IMR-90 (cell line): Measurements from ENCODE around the gene CAPZA2. TPM values are rescaled to one million over a fixed set of nuclear protein-coding genes. Genes with fewer than 3 reads are reported as not detected.
A peak's percentile ranks its signal among the peaks of the same experiment; 100 is the strongest.

Source experiments
- ATAC-seq: fragments of 200-7000 bp; cut with Tn5 transposase; 2 replicates; pipeline ENCODE4 v1.9.1; 2020; ENCODE audit warnings: low read depth, mild to moderate bottlenecking, moderate library complexity
- BruUV-seq: library from RNA; stranded (reverse); fragments of 400-500 nt; replicated peaks from 2 replicates; lab custom pipeline; 2021; lab: Mats Ljungman, UMichigan
- CTCF ChIA-PET: fragments of 300-600 bp; formaldehyde crosslinking; extraction: SDS; loops from one replicate; lab custom pipeline; 2021; ENCODE audit warnings: antibody characterized with exemption; lab: Yijun Ruan, JAX
- POLR2A ChIA-PET: fragments of 300-600 bp; sonication (Branson Sonifier 250); formaldehyde crosslinking; loops from one replicate; lab custom pipeline; 2022; ENCODE audit warnings: antibody characterized with exemption; ENCODE audit not compliant: unreplicated experiment; lab: Charles Lee
- DNase-seq: peaks from one replicate; pipeline ENCODE4 v3.0.0; 2013
- H2AFZ ChIP-seq: replicated peaks from 2 replicates; pipeline ENCODE3; 2013; ENCODE audit warnings: low read length, mild to moderate bottlenecking; ENCODE audit not compliant: poor library complexity
- H2AK5ac ChIP-seq: 2 replicates; pipeline ENCODE4 v1.6.1; 2013; ENCODE audit warnings: low read depth, low read length, inconsistent platforms
- H2AK9ac ChIP-seq: replicated peaks from 2 replicates; pipeline ENCODE3; 2013; ENCODE audit warnings: mild to moderate bottlenecking, low read depth, low read length, moderate library complexity; ENCODE audit not compliant: poor library complexity
- H2BK120ac ChIP-seq: 2 replicates; pipeline ENCODE4 v1.6.1; 2013; ENCODE audit warnings: low read depth, low read length, inconsistent platforms
- H2BK15ac ChIP-seq: 3 replicates; pipeline ENCODE4 v1.6.1; 2013; ENCODE audit warnings: low read depth, low read length, inconsistent platforms
- H2BK20ac ChIP-seq: 2 replicates; pipeline ENCODE4 v1.6.1; 2013; ENCODE audit warnings: low read depth, mild to moderate bottlenecking, inconsistent platforms, low read length, moderate library complexity
- H2BK5ac ChIP-seq: 2 replicates; pipeline ENCODE4 v1.6.1; 2013; ENCODE audit warnings: mild to moderate bottlenecking, low read depth, low read length, inconsistent platforms; ENCODE audit not compliant: poor library complexity, severe bottlenecking
- H3K14ac ChIP-seq: replicated peaks from 2 replicates; pipeline ENCODE4 v1.6.1; 2013; ENCODE audit warnings: low read depth, low read length, inconsistent platforms
- H3K18ac ChIP-seq: 2 replicates; pipeline ENCODE4 v1.6.1; 2013; ENCODE audit warnings: low read depth, low read length, control low read depth
- H3K23ac ChIP-seq: 2 replicates; pipeline ENCODE4 v1.6.1; 2013; ENCODE audit warnings: low read depth, low read length, inconsistent platforms
- H3K27ac ChIP-seq: 2 replicates; pipeline ENCODE4 v1.5.1; 2013; ENCODE audit warnings: mild to moderate bottlenecking, control low read depth, low read length; ENCODE audit not compliant: insufficient read depth
- H3K27me3 ChIP-seq: 2 replicates; pipeline ENCODE4 v1.6.1; 2013; ENCODE audit warnings: low read length; ENCODE audit not compliant: control insufficient read depth, insufficient read depth
- H3K36me3 ChIP-seq: 2 replicates; pipeline ENCODE4 v1.6.1; 2013; ENCODE audit warnings: low read length, mixed read lengths; ENCODE audit not compliant: control insufficient read depth, insufficient read depth
- H3K4ac ChIP-seq: 2 replicates; pipeline ENCODE4 v1.6.1; 2013; ENCODE audit warnings: low read depth, low read length, inconsistent platforms
- H3K4me1 ChIP-seq: 2 replicates; pipeline ENCODE4 v1.6.1; 2013; ENCODE audit warnings: low read length, mixed read lengths; ENCODE audit not compliant: control insufficient read depth, insufficient read depth
- H3K4me2 ChIP-seq: 2 replicates; pipeline ENCODE4 v1.6.1; 2013; ENCODE audit warnings: low read depth, mild to moderate bottlenecking, control low read depth, low read length, moderate library complexity
- H3K4me3 ChIP-seq: 2 replicates; pipeline ENCODE4 v1.5.1; 2013; ENCODE audit warnings: low read depth, mild to moderate bottlenecking, control low read depth, low read length, moderate library complexity; ENCODE audit not compliant: insufficient read depth
- H3K56ac ChIP-seq: 2 replicates; pipeline ENCODE4 v1.6.1; 2013; ENCODE audit warnings: low read length, inconsistent platforms; ENCODE audit not compliant: insufficient read depth; ENCODE audit errors: extremely low read depth
- H3K79me1 ChIP-seq, 2 experiments: 2 replicates each; pipeline ENCODE4 v1.6.1; 2013; ENCODE audit warnings: low read length in 2 of 2, inconsistent platforms in 1 of 2, low read depth in 1 of 2
- H3K9ac ChIP-seq: 2 replicates; pipeline ENCODE4 v1.6.1; 2013; ENCODE audit warnings: low read depth, low read length, control low read depth
- H3K9me1 ChIP-seq: 2 replicates; pipeline ENCODE4 v1.6.1; 2013; ENCODE audit warnings: low read length, inconsistent platforms; ENCODE audit not compliant: insufficient read depth
- H3K9me3 ChIP-seq: 2 replicates; pipeline ENCODE4 v1.6.1; 2013; ENCODE audit warnings: low read length; ENCODE audit not compliant: control insufficient read depth, insufficient read depth
- H4K20me1 ChIP-seq: 2 replicates; pipeline ENCODE4 v1.6.1; 2013; ENCODE audit warnings: low read length, inconsistent platforms; ENCODE audit not compliant: insufficient read depth
- H4K5ac ChIP-seq: 2 replicates; pipeline ENCODE4 v1.6.1; 2013; ENCODE audit warnings: mild to moderate bottlenecking, low read depth, low read length, control low read depth
- H4K8ac ChIP-seq, 2 experiments: 2 replicates each; pipeline ENCODE4 v1.6.1; 2013; ENCODE audit warnings: low read depth in 2 of 2, low read length in 2 of 2, control low read depth in 1 of 2, inconsistent platforms in 1 of 2
- H4K91ac ChIP-seq: 2 replicates; pipeline ENCODE4 v1.6.1; 2013; ENCODE audit warnings: low read depth, low read length, inconsistent platforms; ENCODE audit not compliant: insufficient read depth
- BHLHE40 ChIP-seq: fragments of 150-350 bp; IDR thresholded peaks from 2 replicates; pipeline ENCODE4 v1.6.1; 2016; ENCODE audit warnings: mild to moderate bottlenecking, low read depth, low read length
- CEBPB ChIP-seq: IDR thresholded peaks from 2 replicates; pipeline ENCODE4 v1.6.1; 2012; ENCODE audit warnings: low read depth, low read length, improper control_type of control experiment
- CHD1 ChIP-seq: IDR thresholded peaks from 2 replicates; pipeline ENCODE4 v1.6.1; 2012; ENCODE audit warnings: low read depth, low read length, improper control_type of control experiment
- FOS ChIP-seq: fragments of 150-350 bp; IDR thresholded peaks from 2 replicates; pipeline ENCODE4 v1.6.1; 2016; ENCODE audit warnings: low read depth, low read length
- MAFK ChIP-seq: IDR thresholded peaks from 2 replicates; pipeline ENCODE4 v1.6.1; 2012; ENCODE audit warnings: low read depth, low read length, improper control_type of control experiment
- MAZ ChIP-seq: IDR thresholded peaks from 2 replicates; pipeline ENCODE4 v1.6.1; 2012; ENCODE audit warnings: low read depth, mild to moderate bottlenecking, low read length, improper control_type of control experiment, moderate library complexity, borderline replicate concordance
- MXI1 ChIP-seq: IDR thresholded peaks from 2 replicates; pipeline ENCODE4 v1.6.1; 2012; ENCODE audit warnings: low read depth, mild to moderate bottlenecking, low read length, moderate library complexity, borderline replicate concordance
- NFE2L2 ChIP-seq: fragments of 150-350 bp; IDR thresholded peaks from 2 replicates; pipeline ENCODE4 v1.6.1; 2016; ENCODE audit warnings: low read depth, mild to moderate bottlenecking, low read length
- POLR2A ChIP-seq: IDR thresholded peaks from 2 replicates; pipeline ENCODE4 v1.6.1; 2012; ENCODE audit warnings: mild to moderate bottlenecking, low read depth, low read length
- RAD21 ChIP-seq: IDR thresholded peaks from 2 replicates; pipeline ENCODE4 v1.6.1; 2012; ENCODE audit warnings: low read length, improper control_type of control experiment
- RCOR1 ChIP-seq: IDR thresholded peaks from 2 replicates; pipeline ENCODE4 v1.6.1; 2012; ENCODE audit warnings: mild to moderate bottlenecking, low read length, improper control_type of control experiment; ENCODE audit not compliant: insufficient replicate concordance
- RFX5 ChIP-seq: IDR thresholded peaks from 2 replicates; pipeline ENCODE4 v1.8.0; 2012; ENCODE audit warnings: low read depth, mild to moderate bottlenecking, low read length, moderate library complexity
- SMC3 ChIP-seq: fragments of 150-350 bp; IDR thresholded peaks from 2 replicates; pipeline ENCODE4 v1.6.1; 2016; ENCODE audit warnings: low read depth, mild to moderate bottlenecking, antibody characterized with exemption, low read length, moderate library complexity
- WGBS, 2 experiments: methylation state at CpG; one replicate each; pipeline versions ENCODE4 v1.1.5 to v1.1.7; 2013; ENCODE audit warnings: missing lambda C conversion rate in 2 of 2; ENCODE audit not compliant: insufficient read length in 1 of 2; ENCODE audit errors: extremely low coverage in 2 of 2; 5-methylcytosine and 5-hydroxymethylcytosine counted together
- dilution Hi-C: fragments of 300-500 bp; cut with HindIII; formaldehyde crosslinking; loops from one replicate; pipeline ENCODE4 v1.14.3; 2018; ENCODE audit warnings: low sequenced_read_pairs; ENCODE audit not compliant: unreplicated experiment
- in situ Hi-C: fragments of 300-500 bp; cut with MboI; formaldehyde crosslinking; loops from 3 replicates; pipeline ENCODE4 v1.14.3; 2019; ENCODE audit warnings: low sequenced_read_pairs, inconsistent platforms, mixed read lengths
- intact Hi-C: fragments of 100-400 bp; cut with micrococcal nuclease; formaldehyde crosslinking; loops from 2 replicates; pipeline ENCODE4 v1.10.0; 2022
- polyA plus RNA-seq, 3 experiments: library from polyadenylated mRNA; depleted of rRNA; stranded (reverse); fragments of >200 nt; gene quantifications; 2 replicates each; pipeline ENCODE4 v1.2.3, GENCODE V29; 2012; ENCODE audit warnings: low replicate concordance in 1 of 3
- total RNA-seq: library from RNA; depleted of rRNA; stranded (reverse); fragments of >200 nt; gene quantifications from 2 replicates; pipeline ENCODE4 v1.2.3, GENCODE V29; 2012
- TF ChIP-seq, protein P1 (sequence below): fragments of 150-350 bp; IDR thresholded peaks from 2 replicates; pipeline ENCODE4 v1.6.1; 2016; ENCODE audit warnings: low read depth, mild to moderate bottlenecking, low read length, moderate library complexity, borderline replicate concordance
- TF ChIP-seq, protein P2 (sequence below): fragments of 150-350 bp; IDR thresholded peaks from 2 replicates; pipeline ENCODE4 v1.6.1; 2017; ENCODE audit warnings: mild to moderate bottlenecking, antibody characterized with exemption, low read length, low read depth
- TF ChIP-seq, protein P3 (sequence below): conservative IDR thresholded peaks from 2 replicates; pipeline ENCODE4 v1.5.1; 2012; ENCODE audit warnings: mild to moderate bottlenecking, low read depth, low read length, improper control_type of control experiment

The CAPZA2 gene
- total and polyA plus RNA-seq, 2 of the 4 experiments (the other 2 are of a cell fraction): 66.6 to 133 TPM

DNA sequence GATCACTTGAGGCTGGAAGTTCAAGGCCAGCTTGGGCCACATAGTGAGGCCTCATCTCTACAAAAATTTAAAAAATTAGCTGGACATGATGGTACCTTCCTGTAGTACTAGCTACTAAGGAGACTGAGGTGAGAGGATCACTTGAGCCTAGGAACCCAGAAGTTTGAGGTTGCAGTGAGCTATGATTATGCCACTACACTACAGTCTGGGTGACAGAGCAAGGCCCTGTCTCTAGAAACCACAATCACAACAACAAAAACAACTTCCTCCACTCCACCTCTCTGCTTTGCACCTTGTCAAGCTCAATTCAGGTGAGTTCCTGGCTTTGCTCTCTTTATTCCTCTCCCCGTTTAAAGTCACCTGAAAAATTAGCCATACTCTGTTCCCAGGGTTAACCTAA, 8.3 kb upstream of the CAPZA2 start:
- no CpG with 5 or more reads among the region's 1 CpG for WGBS, 2 experiments
- H2AFZ ChIP-seq: no peak overlapping the region
- H3K4me1 ChIP-seq: peaks cover 3% of the 10 kb centered on the region; the same call in 1 of the 2 replicates
- no TSS peak for BruUV-seq
- ChIA-PET POLR2A (no interaction called here), CTCF (no interaction called here)
- no peak overlapping the region for H2AK5ac ChIP-seq
- H3K9me1 ChIP-seq: no peaks in the 10 kb centered on the region
- intact Hi-C loops: no loop called here
- H4K91ac ChIP-seq: no peak overlapping the region
- H3K56ac ChIP-seq: no peak overlapping the region
- H3K27me3 ChIP-seq: peaks cover 6% of the 10 kb centered on the region
- H3K18ac ChIP-seq: no peak overlapping the region
- H2AK9ac ChIP-seq: no peak overlapping the region
- no peaks in the 10 kb centered on the region for H3K36me3 ChIP-seq
- H3K9me3 ChIP-seq: no peaks in the 10 kb centered on the region
- H4K5ac ChIP-seq: no peak overlapping the region
- H2BK120ac ChIP-seq: no peak overlapping the region
- H3K79me1 ChIP-seq: no peaks in the 10 kb centered on the region
- no peak for TF ChIP-seq CHD1
- no peak for TF ChIP-seq MAFK
- no peak for TF ChIP-seq POLR2A
- TF ChIP-seq BHLHE40: no peak
- TF ChIP-seq RAD21: no peak
- TF ChIP-seq, protein P1, sequence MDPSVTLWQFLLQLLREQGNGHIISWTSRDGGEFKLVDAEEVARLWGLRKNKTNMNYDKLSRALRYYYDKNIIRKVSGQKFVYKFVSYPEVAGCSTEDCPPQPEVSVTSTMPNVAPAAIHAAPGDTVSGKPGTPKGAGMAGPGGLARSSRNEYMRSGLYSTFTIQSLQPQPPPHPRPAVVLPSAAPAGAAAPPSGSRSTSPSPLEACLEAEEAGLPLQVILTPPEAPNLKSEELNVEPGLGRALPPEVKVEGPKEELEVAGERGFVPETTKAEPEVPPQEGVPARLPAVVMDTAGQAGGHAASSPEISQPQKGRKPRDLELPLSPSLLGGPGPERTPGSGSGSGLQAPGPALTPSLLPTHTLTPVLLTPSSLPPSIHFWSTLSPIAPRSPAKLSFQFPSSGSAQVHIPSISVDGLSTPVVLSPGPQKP: no peak
- TF ChIP-seq, protein P2, sequence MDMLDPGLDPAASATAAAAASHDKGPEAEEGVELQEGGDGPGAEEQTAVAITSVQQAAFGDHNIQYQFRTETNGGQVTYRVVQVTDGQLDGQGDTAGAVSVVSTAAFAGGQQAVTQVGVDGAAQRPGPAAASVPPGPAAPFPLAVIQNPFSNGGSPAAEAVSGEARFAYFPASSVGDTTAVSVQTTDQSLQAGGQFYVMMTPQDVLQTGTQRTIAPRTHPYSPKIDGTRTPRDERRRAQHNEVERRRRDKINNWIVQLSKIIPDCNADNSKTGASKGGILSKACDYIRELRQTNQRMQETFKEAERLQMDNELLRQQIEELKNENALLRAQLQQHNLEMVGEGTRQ: no peak
- TF ChIP-seq SMC3: no peak
- no peak for TF ChIP-seq NFE2L2
- TF ChIP-seq RFX5: no peak
- TF ChIP-seq CEBPB: no peak
- TF ChIP-seq FOS: no peak
- no peak for TF ChIP-seq MAZ
- no peak for TF ChIP-seq RCOR1
- TF ChIP-seq MXI1: no peak
- TF ChIP-seq, protein P3, sequence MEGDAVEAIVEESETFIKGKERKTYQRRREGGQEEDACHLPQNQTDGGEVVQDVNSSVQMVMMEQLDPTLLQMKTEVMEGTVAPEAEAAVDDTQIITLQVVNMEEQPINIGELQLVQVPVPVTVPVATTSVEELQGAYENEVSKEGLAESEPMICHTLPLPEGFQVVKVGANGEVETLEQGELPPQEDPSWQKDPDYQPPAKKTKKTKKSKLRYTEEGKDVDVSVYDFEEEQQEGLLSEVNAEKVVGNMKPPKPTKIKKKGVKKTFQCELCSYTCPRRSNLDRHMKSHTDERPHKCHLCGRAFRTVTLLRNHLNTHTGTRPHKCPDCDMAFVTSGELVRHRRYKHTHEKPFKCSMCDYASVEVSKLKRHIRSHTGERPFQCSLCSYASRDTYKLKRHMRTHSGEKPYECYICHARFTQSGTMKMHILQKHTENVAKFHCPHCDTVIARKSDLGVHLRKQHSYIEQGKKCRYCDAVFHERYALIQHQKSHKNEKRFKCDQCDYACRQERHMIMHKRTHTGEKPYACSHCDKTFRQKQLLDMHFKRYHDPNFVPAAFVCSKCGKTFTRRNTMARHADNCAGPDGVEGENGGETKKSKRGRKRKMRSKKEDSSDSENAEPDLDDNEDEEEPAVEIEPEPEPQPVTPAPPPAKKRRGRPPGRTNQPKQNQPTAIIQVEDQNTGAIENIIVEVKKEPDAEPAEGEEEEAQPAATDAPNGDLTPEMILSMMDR: no peak
- no peak for DNase-seq
- H3K9ac ChIP-seq: no peak overlapping the region
- in situ Hi-C loops: no loop called here
- H3K23ac ChIP-seq: no peak overlapping the region
- dilution Hi-C loops: no loop called here
- no peak overlapping the region for H2BK20ac ChIP-seq
- ATAC-seq: no peak
- H3K4me2 ChIP-seq: no peak overlapping the region
- H4K8ac ChIP-seq: no peak overlapping the region
- no peak overlapping the region for H3K4ac ChIP-seq
- no peak overlapping the region for H2BK15ac ChIP-seq
- H4K20me1 ChIP-seq: no peaks in the 10 kb centered on the region
- H2BK5ac ChIP-seq: no peak overlapping the region
- no peak overlapping the region for H3K4me3 ChIP-seq
- H3K27ac ChIP-seq: no peak overlapping the region
- 0 out of 2 replicates have a peak overlapping the region, but pooled peaks have one; percentile 21 for H3K14ac ChIP-seq
